ENCODE measurements around the gene CYP26B1.

Gene CYP26B1

GRCh38 chr2:72141032-72141645 is 6.5 kb downstream of the CYP26B1 start:
- DNase-seq (ENCODE audit: low read depth), result no peak

- no peak for DNase-seq (ENCODE audit: low read depth)
Measured at GRCh38 chr2:72140621-72140960, 7.1 kb downstream of the CYP26B1 start.

GRCh38 chr2:72139874-72140620 is 7.6 kb downstream of the CYP26B1 start:
- no peak for DNase-seq (ENCODE audit: low read depth)

- no peak for DNase-seq (ENCODE audit: low read depth)
Measured at GRCh38 chr2:72139471-72139873, 8.2 kb downstream of the CYP26B1 start.

- DNase-seq (ENCODE audit: low read depth), result no peak
Measured at GRCh38 chr2:72138921-72139381, 8.7 kb downstream of the CYP26B1 start.

GRCh38 chr2:72138011-72138881 is 9.4 kb downstream of the CYP26B1 start:
- DNase-seq (ENCODE audit: low read depth), result no peak

GRCh38 chr2:72137498-72138010 is 10.1 kb downstream of the CYP26B1 start:
- DNase-seq (ENCODE audit: low read depth), result no peak

- no peak for DNase-seq (ENCODE audit: low read depth)
Measured at GRCh38 chr2:72136933-72137497, 10.6 kb downstream of the CYP26B1 start.

GRCh38 chr2:72136331-72136730 is 11.3 kb downstream of the CYP26B1 start:
- DNase-seq (ENCODE audit: low read depth), result no peak

- no peak for DNase-seq (ENCODE audit: low read depth)
Measured at GRCh38 chr2:72135921-72136320, 11.7 kb downstream of the CYP26B1 start.

- no peak for DNase-seq (ENCODE audit: low read depth)
Measured at GRCh38 chr2:72134997-72135800, 12.5 kb downstream of the CYP26B1 start.

- no peak for DNase-seq (ENCODE audit: low read depth)
Measured at GRCh38 chr2:72134408-72134996, 13.2 kb downstream of the CYP26B1 start.

GRCh38 chr2:72133721-72134407 is 13.8 kb downstream of the CYP26B1 start:
- DNase-seq (ENCODE audit: low read depth), result no peak

- DNase-seq (ENCODE audit: low read depth), result no peak
Measured at GRCh38 chr2:72132981-72133720, 14.5 kb downstream of the CYP26B1 start.

GRCh38 chr2:72131916-72132841 is 15.5 kb downstream of the CYP26B1 start:
- DNase-seq (ENCODE audit: low read depth), result no peak

- no peak for DNase-seq (ENCODE audit: low read depth)
Measured at GRCh38 chr2:72131371-72131891, 16.2 kb downstream of the CYP26B1 start.

GRCh38 chr2:72130659-72131360 is 16.9 kb downstream of the CYP26B1 start:
- DNase-seq (ENCODE audit: low read depth), result no peak

All from GM04504 (cell line).